ENCODE data around the gene COPG1.

Gene COPG1

GRCh38 chr3:129282727-129283327 lies 33.4 kb downstream of the COPG1 start:
- DNase-seq = peak; percentile 53

- DNase-seq = peak; percentile 38
Observed at GRCh38 chr3:129286081-129286480, 36.7 kb downstream of the COPG1 start.

- DNase-seq = no peak
Observed at GRCh38 chr3:129288446-129288845, 39.0 kb downstream of the COPG1 start.

- no peak for DNase-seq
Observed at GRCh38 chr3:129289201-129289921, 40.0 kb downstream of the COPG1 start.

GRCh38 chr3:129291236-129291886 lies 42.0 kb downstream of the COPG1 start:
- peak; percentile 54 for DNase-seq

GRCh38 chr3:129295286-129295685 lies 45.9 kb downstream of the COPG1 start:
- no peak for DNase-seq

GRCh38 chr3:129304146-129304961 lies 54.9 kb downstream of the COPG1 start:
- no peak for DNase-seq

GRCh38 chr3:129304962-129305222 lies 55.5 kb downstream of the COPG1 start:
- DNase-seq = no peak

- peak; percentile 81 for DNase-seq
Observed at GRCh38 chr3:129305592-129306091, 56.2 kb downstream of the COPG1 start.

- no peak for DNase-seq
Observed at GRCh38 chr3:129308636-129309035, 59.2 kb downstream of the COPG1 start.

GRCh38 chr3:129310111-129311011 lies 61.0 kb downstream of the COPG1 start:
- no peak for DNase-seq

- no peak for DNase-seq
Observed at GRCh38 chr3:129311054-129311902, 61.9 kb downstream of the COPG1 start.

- no peak for DNase-seq
Observed at GRCh38 chr3:129312021-129312639, 62.7 kb downstream of the COPG1 start.

- no peak for DNase-seq
Observed at GRCh38 chr3:129312671-129313414, 63.4 kb downstream of the COPG1 start.

- DNase-seq = no peak
Observed at GRCh38 chr3:129313415-129313664, 63.9 kb downstream of the COPG1 start.

- peak; percentile 31 for DNase-seq
Observed at GRCh38 chr3:129313665-129314385, 64.4 kb downstream of the COPG1 start.

- DNase-seq = peak; percentile 92
Observed at GRCh38 chr3:129314386-129315222, 65.2 kb downstream of the COPG1 start.

GRCh38 chr3:129315223-129315997 lies 66.0 kb downstream of the COPG1 start:
- DNase-seq = no peak
